Neural cell (in vitro differentiated cells): Measurements from ENCODE around the gene CRACDL. TPM values are rescaled to one million over a fixed set of nuclear protein-coding genes. Genes with fewer than 3 reads are reported as not detected.

ENCODE experiments used
- H2AFZ ChIP-seq: fragments of 200-600, 300-800 bp; sonication (generic), shearing (Covaris generic); 2 replicates; pipeline ENCODE4 v1.6.0; 2014; ENCODE audit warnings: low read depth, mild to moderate bottlenecking, antibody characterized with exemption, low read length, moderate library complexity
- H3F3A ChIP-seq: fragments of 200-600 bp; shearing (Covaris generic); 2 replicates; pipeline ENCODE4 v1.6.1; 2016; ENCODE audit warnings: mild to moderate bottlenecking, moderate library complexity, mixed read lengths, antibody characterized with exemption, low read length; ENCODE audit not compliant: insufficient read depth, poor library complexity, severe bottlenecking
- H3K27ac ChIP-seq: fragments of 200-600, 300-800 bp; sonication (generic), shearing (Covaris generic); 2 replicates; pipeline ENCODE4 v1.5.1; 2014; ENCODE audit warnings: mild to moderate bottlenecking, low read length, moderate library complexity
- H3K27me3 ChIP-seq: fragments of 300-800, 200-600 bp; sonication (generic), shearing (Covaris generic); 2 replicates; pipeline ENCODE4 v1.6.0; 2014; ENCODE audit warnings: mild to moderate bottlenecking, low read depth, low read length, moderate library complexity; ENCODE audit not compliant: insufficient read depth
- H3K36me3 ChIP-seq: fragments of 300-800, 200-600 bp; sonication (generic), shearing (Covaris generic); 2 replicates; pipeline ENCODE4 v1.5.1; 2014; ENCODE audit warnings: mild to moderate bottlenecking, antibody characterized with exemption, low read length, moderate library complexity; ENCODE audit not compliant: insufficient read depth
- H3K4me2 ChIP-seq: fragments of 300-800, 200-600 bp; sonication (generic), shearing (Covaris generic); 2 replicates; pipeline ENCODE4 v1.6.0; 2014; ENCODE audit warnings: mild to moderate bottlenecking, low read length
- H3K4me3 ChIP-seq: fragments of 300-800, 200-600 bp; sonication (generic), shearing (Covaris generic); 2 replicates; pipeline ENCODE4 v1.5.1; 2014; ENCODE audit warnings: mild to moderate bottlenecking, low read length, moderate library complexity
- H3K79me2 ChIP-seq: fragments of 200-600 bp; shearing (Covaris generic); replicated peaks from 2 replicates; pipeline ENCODE4 v1.6.0; 2014; ENCODE audit warnings: mild to moderate bottlenecking, low read length, moderate library complexity; ENCODE audit not compliant: insufficient read depth
- H3K9ac ChIP-seq: fragments of 300-800, 200-600 bp; sonication (generic), shearing (Covaris generic); 2 replicates; pipeline ENCODE4 v1.6.1; 2016; ENCODE audit warnings: mild to moderate bottlenecking, low read length, mixed read lengths
- H3K9me2 ChIP-seq: fragments of 200-600 bp; shearing (Covaris generic); 2 replicates; pipeline ENCODE4 v1.6.1; 2016; ENCODE audit warnings: mild to moderate bottlenecking, low read length, mixed read lengths; ENCODE audit not compliant: insufficient read depth
- H3K9me3 ChIP-seq: fragments of 200-600, 300-800 bp; sonication (generic), shearing (Covaris generic); 2 replicates; pipeline ENCODE4 v1.6.1; 2016; ENCODE audit warnings: mild to moderate bottlenecking, mixed run types, low read length, moderate library complexity, mixed read lengths
- H4K20me1 ChIP-seq: fragments of 200-600 bp; shearing (Covaris generic); 2 replicates; pipeline ENCODE4 v1.6.1; 2016; ENCODE audit warnings: mild to moderate bottlenecking, mixed run types; ENCODE audit not compliant: insufficient read depth
- CTCF ChIP-seq: fragments of 450-650 bp; IDR thresholded peaks from 2 replicates; pipeline ENCODE4 v1.5.1; 2014; ENCODE audit warnings: antibody characterized with exemption, mild to moderate bottlenecking, moderate library complexity; ENCODE audit not compliant: poor library complexity, severe bottlenecking
- EP300 ChIP-seq: fragments of 450-650 bp; conservative IDR thresholded peaks from 2 replicates; pipeline ENCODE4 v1.6.1; 2014; ENCODE audit warnings: antibody characterized with exemption, mild to moderate bottlenecking, moderate library complexity; ENCODE audit not compliant: poor library complexity, severe bottlenecking
- EZH2 ChIP-seq: fragments of 200-600, 300-800 bp; shearing (Covaris generic), sonication (generic); IDR thresholded peaks from 2 replicates; pipeline ENCODE4 v1.6.1; 2014; ENCODE audit warnings: antibody characterized with exemption, low read length, borderline replicate concordance, mild to moderate bottlenecking; ENCODE audit not compliant: insufficient read depth, poor library complexity, severe bottlenecking
- MXI1 ChIP-seq: fragments of 450-650 bp; conservative IDR thresholded peaks from 2 replicates; pipeline ENCODE4 v1.6.1; 2014; ENCODE audit warnings: antibody characterized with exemption, mild to moderate bottlenecking; ENCODE audit not compliant: poor library complexity, severe bottlenecking
- POLR2AphosphoS5 ChIP-seq: IDR thresholded peaks from 2 replicates; pipeline ENCODE4 v1.6.1; 2012
- RAD21 ChIP-seq: fragments of 450-650 bp; conservative IDR thresholded peaks from 2 replicates; pipeline ENCODE4 v1.6.1; 2014; ENCODE audit warnings: antibody characterized with exemption, mild to moderate bottlenecking, moderate library complexity
- REST ChIP-seq: IDR thresholded peaks from 2 replicates; pipeline ENCODE4 v1.6.1; 2012; ENCODE audit warnings: borderline replicate concordance
- SMC3 ChIP-seq: fragments of 450-650 bp; conservative IDR thresholded peaks from 2 replicates; pipeline ENCODE4 v1.6.1; 2014; ENCODE audit warnings: antibody characterized with exemption, mild to moderate bottlenecking, moderate library complexity; ENCODE audit not compliant: poor library complexity
- TAF1 ChIP-seq: IDR thresholded peaks from 2 replicates; pipeline ENCODE4 v1.6.1; 2012; ENCODE audit warnings: low read depth
- polyA plus RNA-seq: library from polyadenylated mRNA; depleted of rRNA; stranded (reverse); fragments of >200 nt; gene quantifications from 2 replicates; pipeline ENCODE4 v1.2.3, GENCODE V29; 2014

CRACDL gene
- polyA plus RNA-seq, 1 donor from 2014 or later: 0.85 TPM

GRCh38 chr2:98908931-98909316 lies 27.1 kb downstream of the CRACDL start:
- Histone ChIP-seq H3K36me3 (no peaks in the 10 kb centered on the region), H3K4me2 (peak overlapping the region; percentile 41), H3K27ac (peak overlapping the region; percentile 80), H4K20me1 (no peaks in the 10 kb centered on the region), H3K9me2 (no peaks in the 10 kb centered on the region), H3K27me3 (no peaks in the 10 kb centered on the region), H2AFZ (no peak overlapping the region), H3K9me3 (no peaks in the 10 kb centered on the region), H3K9ac (peak overlapping the region; percentile 45), H3K4me3 (peak overlapping the region; percentile 55), H3F3A (peaks cover 3% of the 10 kb centered on the region), H3K79me2 (no peaks in the 10 kb centered on the region)
- TF ChIP-seq EP300 (peak; percentile 83), POLR2AphosphoS5 (peak; percentile 42), TAF1 (no peak)

- Histone ChIP-seq H3K9ac (peak overlapping the region; percentile 30), H2AFZ (no peak overlapping the region)
These were observed 27.8 kb downstream of the CRACDL start for GRCh38 chr2:98907966-98908905.

More at GRCh38 chr2:98907966-98908905, 27.8 kb downstream of the CRACDL start:
- H3K36me3 ChIP-seq: no peaks in the 10 kb centered on the region
- H4K20me1 ChIP-seq: no peaks in the 10 kb centered on the region
- H3K4me2 ChIP-seq: peak overlapping the region; percentile 41
- H3K27ac ChIP-seq: peak overlapping the region; percentile 80
- H3K79me2 ChIP-seq: no peaks in the 10 kb centered on the region
- no peaks in the 10 kb centered on the region for H3K9me2 ChIP-seq
- H3K9me3 ChIP-seq: no peaks in the 10 kb centered on the region
- TF ChIP-seq TAF1: no peak
- no peak for TF ChIP-seq MXI1
- TF ChIP-seq EP300: no peak
- TF ChIP-seq REST: no peak
- TF ChIP-seq CTCF: no peak
- TF ChIP-seq SMC3: no peak
- no peak for TF ChIP-seq RAD21
- TF ChIP-seq POLR2AphosphoS5: no peak
- TF ChIP-seq EZH2: no peak
- peak overlapping the region; percentile 55 for H3K4me3 ChIP-seq
- H3F3A ChIP-seq: peaks cover 3% of the 10 kb centered on the region
- no peaks in the 10 kb centered on the region for H3K27me3 ChIP-seq
